Keratinocyte (primary cell): ENCODE data around the gene ACOT13.

ENCODE experiments used
- CTCF ChIP-seq, 3 experiments: IDR thresholded peaks in 1 of 3; conservative IDR thresholded peaks in 1 of 3; optimal IDR thresholded peaks in 1 of 3; 2 replicates in 2 of 3; 3 replicates in 1 of 3; pipeline versions ENCODE3 to v1.5.1; 2011; ENCODE audit warnings: low read length in 3 of 3, mild to moderate bottlenecking in 3 of 3, moderate library complexity in 2 of 3, control low read depth in 1 of 3, inconsistent platforms in 1 of 3; ENCODE audit not compliant: insufficient read depth in 2 of 3; ENCODE audit errors: extremely low read depth in 1 of 3
- EZH2 ChIP-seq: IDR thresholded peaks from one replicate; pipeline ENCODE4 v1.6.1; 2012; ENCODE audit warnings: inconsistent platforms, mild to moderate bottlenecking, low read length, moderate library complexity

GRCh38 chr6:24720131-24720603 is 53.3 kb downstream of the ACOT13 start:
- TF ChIP-seq CTCF (optimal IDR thresholded peaks at IDR 0.05 in 1 of 3, IDR thresholded peaks at IDR 0.05 in 1 of 3, conservative IDR thresholded peaks at IDR 0.05 in 1 of 3; ENCODE audit: extremely low read depth in 1 of 3, insufficient read depth in 2 of 3, low read length in 3 of 3) (no peak), EZH2 (no peak)
